Inflammatory macrophage (primary cell): Measurements from ENCODE around the gene PRMT3.
"Not testable (repeated sequence)": the region's sequence is repeated elsewhere in the genome, so short reads cannot be mapped to it uniquely, and the experiment has no call there.

Experiments used
- DNase-seq, 2 donors: peaks; one replicate each; pipeline ENCODE4 v3.0.0-alpha.2; 2020 to 2022

PRMT3 gene

GRCh38 chr11:20518323-20518834, 130.9 kb downstream of the PRMT3 start:
- no peak for DNase-seq

- DNase-seq: no peak
Measured at GRCh38 chr11:20522536-20522935, 135.0 kb downstream of the PRMT3 start.

GRCh38 chr11:20529757-20530156, 142.2 kb downstream of the PRMT3 start:
- no peak for DNase-seq

- no peak for DNase-seq
Measured at GRCh38 chr11:20530942-20531703, 143.6 kb downstream of the PRMT3 start.

- no peak for DNase-seq
Measured at GRCh38 chr11:20535271-20535881, 147.9 kb downstream of the PRMT3 start.

GRCh38 chr11:20536365-20536764, 148.8 kb downstream of the PRMT3 start:
- no peak for DNase-seq

GRCh38 chr11:20536784-20537183, 149.3 kb downstream of the PRMT3 start:
- DNase-seq: no peak

GRCh38 chr11:20541503-20541902, 154.0 kb downstream of the PRMT3 start:
- no peak for DNase-seq

GRCh38 chr11:20544603-20545237, 157.2 kb downstream of the PRMT3 start:
- no peak for DNase-seq

- no peak for DNase-seq
Measured at GRCh38 chr11:20547411-20547810, 159.9 kb downstream of the PRMT3 start.

GRCh38 chr11:20551096-20551495, 163.6 kb downstream of the PRMT3 start:
- no peak for DNase-seq

GRCh38 chr11:20555783-20556182, 168.3 kb downstream of the PRMT3 start:
- DNase-seq: no peak

- DNase-seq: not testable (repeated sequence)
Measured at GRCh38 chr11:20556396-20556795, 168.9 kb downstream of the PRMT3 start.

GRCh38 chr11:20558741-20559140, 171.2 kb downstream of the PRMT3 start:
- no peak for DNase-seq
